GM18526 (cell line): ENCODE data around the gene CTSG.

ENCODE experiments used
- POLR2A ChIP-seq: IDR thresholded peaks from 3 replicates; pipeline ENCODE4 v1.6.1; 2011; ENCODE audit not compliant: insufficient read length; ENCODE audit errors: extremely low read depth

The CTSG gene, protein sequence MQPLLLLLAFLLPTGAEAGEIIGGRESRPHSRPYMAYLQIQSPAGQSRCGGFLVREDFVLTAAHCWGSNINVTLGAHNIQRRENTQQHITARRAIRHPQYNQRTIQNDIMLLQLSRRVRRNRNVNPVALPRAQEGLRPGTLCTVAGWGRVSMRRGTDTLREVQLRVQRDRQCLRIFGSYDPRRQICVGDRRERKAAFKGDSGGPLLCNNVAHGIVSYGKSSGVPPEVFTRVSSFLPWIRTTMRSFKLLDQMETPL

GRCh38 chr14:24576182-24576581 is at the start of gene CTSG:
CTSG (minus strand) TSS chr14:24576250; CDS start chr14:24576223, 27 bp downstream.
- no peak for TF ChIP-seq POLR2A

DNA sequence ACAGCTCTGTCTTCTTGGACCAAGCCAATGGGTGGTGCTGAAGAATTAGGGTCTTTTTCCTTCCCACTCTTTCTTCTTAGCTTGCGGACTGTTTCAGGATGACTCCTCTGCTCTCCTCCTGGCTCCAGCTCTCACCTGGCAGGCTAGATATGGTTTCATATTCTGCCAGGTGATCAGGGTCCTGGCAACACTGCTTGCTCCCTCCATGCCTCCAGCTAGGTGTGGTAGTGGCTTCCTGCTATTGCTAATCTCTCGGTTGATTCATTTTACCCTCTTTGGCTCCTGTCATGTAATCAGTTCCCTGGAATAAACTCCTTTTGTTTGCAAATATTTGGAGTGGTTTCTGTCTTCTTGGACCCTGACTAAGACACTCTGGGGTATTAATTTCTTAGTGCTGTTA is 37.7 kb upstream of the CTSG start:
- TF ChIP-seq POLR2A = no peak

DNA sequence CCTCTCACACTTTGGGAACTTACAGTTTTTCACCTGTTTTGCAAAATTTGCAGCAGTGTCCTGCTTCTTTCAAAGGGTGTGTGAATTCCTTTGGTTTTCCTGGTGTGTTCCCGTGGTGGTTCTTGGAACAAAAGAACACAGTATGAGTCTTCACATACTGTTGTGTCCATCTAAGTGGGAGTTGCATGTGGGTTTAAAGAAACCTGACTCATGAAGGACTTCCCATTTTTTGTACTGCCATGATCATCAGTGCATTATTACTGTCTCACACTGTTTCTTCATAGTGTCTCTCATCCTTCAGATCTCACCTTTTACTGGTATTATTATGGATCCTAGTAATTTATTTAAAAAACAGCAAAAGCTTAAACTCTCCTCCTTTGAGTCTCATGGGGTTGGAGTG is 37.2 kb upstream of the CTSG start:
- TF ChIP-seq POLR2A = no peak

- no peak for TF ChIP-seq POLR2A
These were observed 36.1 kb upstream of the CTSG start for GRCh38 chr14:24612196-24612595.

GRCh38 chr14:24609655-24610344 is 33.8 kb upstream of the CTSG start, which contains the start of gene GZMH:
GZMH (minus strand) TSS chr14:24609685; CDS start chr14:24609613, 72 bp downstream.
- no peak for TF ChIP-seq POLR2A

GRCh38 chr14:24607635-24608514 is 31.8 kb upstream of the CTSG start:
- no peak for TF ChIP-seq POLR2A

GRCh38 chr14:24607081-24607480 is 31.0 kb upstream of the CTSG start:
- no peak for TF ChIP-seq POLR2A

GRCh38 chr14:24606297-24606696 is 30.2 kb upstream of the CTSG start:
- TF ChIP-seq POLR2A = no peak

GRCh38 chr14:24605435-24606190 is 29.6 kb upstream of the CTSG start:
- no peak for TF ChIP-seq POLR2A

- TF ChIP-seq POLR2A = no peak
These were observed 21.4 kb upstream of the CTSG start for GRCh38 chr14:24597403-24597802.

DNA sequence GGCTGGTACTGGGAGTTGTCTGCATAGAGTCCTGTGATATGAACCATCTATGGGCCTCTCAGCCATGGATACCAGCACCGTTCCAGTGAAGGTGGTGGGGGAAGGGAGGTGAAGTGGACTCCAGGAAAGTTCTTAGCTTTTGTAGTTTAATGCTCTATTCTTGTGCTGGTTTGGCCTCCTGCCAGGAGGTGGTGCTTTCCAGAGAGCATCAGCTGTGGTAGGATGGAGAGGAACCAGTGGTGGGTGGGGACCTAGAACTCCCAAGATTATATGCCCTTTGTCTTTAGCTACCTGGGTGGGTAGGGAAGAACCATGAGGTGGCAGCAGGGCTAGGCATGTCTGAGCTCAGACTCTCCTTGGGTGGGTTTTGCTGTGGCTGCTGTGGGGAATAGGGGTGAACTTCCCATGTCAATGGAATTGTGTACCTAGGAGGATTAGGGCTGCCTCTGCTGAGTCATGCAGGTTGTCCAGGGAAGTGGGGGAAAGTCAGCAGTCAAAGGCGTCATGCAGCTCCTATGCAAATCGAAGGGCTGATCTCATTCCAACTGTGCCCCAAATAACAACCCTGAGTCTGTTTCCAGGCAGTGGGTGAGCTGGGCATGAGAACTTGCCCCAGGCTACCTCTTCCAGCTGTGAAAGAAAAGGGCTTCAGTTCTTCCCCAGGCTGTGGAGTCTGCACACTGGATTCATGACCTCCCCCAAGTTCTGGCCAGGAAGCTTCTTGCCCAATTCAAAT is 19.2 kb upstream of the CTSG start:
- TF ChIP-seq POLR2A = no peak

GRCh38 chr14:24578558-24578957 is 2.5 kb upstream of the CTSG start:
- no peak for TF ChIP-seq POLR2A

- no peak for TF ChIP-seq POLR2A
These were observed 721 bp upstream of the CTSG start for GRCh38 chr14:24576771-24577170.

DNA sequence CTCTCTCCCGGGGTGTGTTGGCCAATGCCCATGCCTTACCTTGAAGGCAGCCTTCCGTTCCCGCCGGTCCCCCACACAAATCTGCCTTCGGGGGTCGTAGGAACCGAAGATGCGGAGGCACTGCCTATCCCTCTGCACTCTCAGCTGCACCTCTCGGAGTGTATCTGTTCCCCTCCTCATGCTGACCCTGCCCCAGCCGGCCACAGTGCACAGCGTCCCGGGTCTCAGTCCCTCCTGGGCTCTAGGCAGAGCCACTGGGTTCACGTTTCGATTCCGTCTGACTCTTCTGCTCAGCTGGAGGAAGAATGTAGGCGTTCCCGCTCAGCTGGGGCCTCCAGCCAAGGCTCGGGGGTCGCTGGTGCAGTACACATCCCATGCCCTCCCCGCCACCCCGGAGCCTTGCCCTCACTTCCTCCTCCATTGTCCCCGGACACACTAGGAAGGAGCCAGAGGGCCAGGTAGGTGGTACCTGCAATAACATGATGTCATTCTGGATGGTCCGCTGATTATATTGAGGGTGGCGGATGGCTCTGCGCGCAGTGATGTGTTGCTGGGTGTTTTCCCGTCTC is 1.8 kb downstream of the CTSG start:
- TF ChIP-seq POLR2A = no peak
